HepG2 (cell line): ENCODE results near the gene SLC22A23. TPM values are rescaled to one million over a fixed set of nuclear protein-coding genes. Genes with fewer than 3 reads are reported as not detected.

Experiments used
- BRCA1 ChIP-seq: sonication (generic); formaldehyde crosslinking; IDR thresholded peaks from 2 replicates; pipeline ENCODE4 v1.4.0; 2020; ENCODE audit warnings: missing genetic modification reagents
- CAMTA2 ChIP-seq: sonication (generic); formaldehyde crosslinking; IDR thresholded peaks from 2 replicates; pipeline ENCODE4 v1.4.0; 2020; ENCODE audit warnings: mild to moderate bottlenecking, missing genetic modification reagents, borderline replicate concordance
- ELK4 ChIP-seq: sonication (generic); formaldehyde crosslinking; IDR thresholded peaks from 2 replicates; pipeline ENCODE4 v1.9.0; 2021; ENCODE audit warnings: missing genetic modification reagents, borderline replicate concordance
- JUNB ChIP-seq: sonication (generic); formaldehyde crosslinking; IDR thresholded peaks from 2 replicates; pipeline ENCODE4 v1.8.0; 2022; ENCODE audit warnings: missing genetic modification reagents, mild to moderate bottlenecking, borderline replicate concordance
- LCORL ChIP-seq, 2 experiments: fragments of 450-650 bp in 1 of 2; sonication (generic) in 1 of 2; formaldehyde crosslinking in 1 of 2; IDR thresholded peaks; 2 replicates each; pipeline versions ENCODE4 v1.5.0 to v1.6.1; 2017 to 2020; ENCODE audit warnings: antibody characterized with exemption in 1 of 2, missing genetic modification reagents in 1 of 2
- MYNN ChIP-seq: sonication (generic); formaldehyde crosslinking; IDR thresholded peaks from 2 replicates; pipeline ENCODE4 v1.4.0; 2020; ENCODE audit warnings: mild to moderate bottlenecking, low read depth, missing genetic modification reagents
- NONO ChIP-seq, 2 experiments: fragments of 450-650 bp in 1 of 2; sonication (generic) in 1 of 2; formaldehyde crosslinking in 1 of 2; IDR thresholded peaks in 1 of 2; conservative IDR thresholded peaks in 1 of 2; 2 replicates each; pipeline versions ENCODE4 v1.6.1 to v1.8.0; 2017 to 2022; ENCODE audit warnings: mild to moderate bottlenecking in 1 of 2, missing genetic modification reagents in 1 of 2, moderate library complexity in 1 of 2
- RARA ChIP-seq: IDR thresholded peaks from 2 replicates; pipeline ENCODE4 v1.6.1; 2016; ENCODE audit warnings: missing genetic modification reagents, missing compliant biosample characterization
- SALL1 ChIP-seq: sonication (generic); formaldehyde crosslinking; IDR thresholded peaks from 2 replicates; pipeline ENCODE4 v1.8.0; 2022; ENCODE audit warnings: mild to moderate bottlenecking, missing genetic modification reagents
- SP5 ChIP-seq: IDR thresholded peaks from 2 replicates; pipeline ENCODE4 v1.6.1; 2016; ENCODE audit warnings: low read depth, borderline replicate concordance
- TRAFD1 ChIP-seq: sonication (generic); formaldehyde crosslinking; IDR thresholded peaks from 2 replicates; pipeline ENCODE4 v1.5.1; 2020; ENCODE audit warnings: missing genetic modification reagents, mild to moderate bottlenecking, borderline replicate concordance
- ZBTB7A ChIP-seq: sonication (generic); formaldehyde crosslinking; IDR thresholded peaks from 2 replicates; pipeline ENCODE4 v1.8.0; 2022; ENCODE audit warnings: mild to moderate bottlenecking, missing genetic modification reagents
- ZC3H13 ChIP-seq: sonication (generic); formaldehyde crosslinking; IDR thresholded peaks from 2 replicates; pipeline ENCODE4 v1.8.1; 2023; ENCODE audit warnings: mild to moderate bottlenecking, missing genetic modification reagents, moderate library complexity
- ZNF12 ChIP-seq: sonication (generic); formaldehyde crosslinking; IDR thresholded peaks from 2 replicates; pipeline ENCODE4 v1.5.0; 2020; ENCODE audit warnings: missing genetic modification reagents
- ZNF577 ChIP-seq: sonication (generic); formaldehyde crosslinking; IDR thresholded peaks from 2 replicates; pipeline ENCODE4 v1.4.0; 2020; ENCODE audit warnings: mild to moderate bottlenecking, low read depth, missing genetic modification reagents, borderline replicate concordance
- ZNF670 ChIP-seq: sonication (generic); formaldehyde crosslinking; IDR thresholded peaks from 2 replicates; pipeline ENCODE4 v1.8.0; 2022; ENCODE audit warnings: mild to moderate bottlenecking, missing genetic modification reagents, borderline replicate concordance
- ZNF737 ChIP-seq: sonication (generic); formaldehyde crosslinking; IDR thresholded peaks from 2 replicates; pipeline ENCODE4 v1.5.0; 2020; ENCODE audit warnings: missing genetic modification reagents, mild to moderate bottlenecking, borderline replicate concordance
- ZNF883 ChIP-seq: sonication (generic); formaldehyde crosslinking; IDR thresholded peaks from 2 replicates; pipeline ENCODE4 v1.5.1; 2020; ENCODE audit warnings: mild to moderate bottlenecking, missing genetic modification reagents; ENCODE audit errors: not compliant biosample characterization
- ZZZ3 ChIP-seq: sonication (generic); formaldehyde crosslinking; IDR thresholded peaks from 2 replicates; pipeline ENCODE4 v1.4.0; 2020; ENCODE audit warnings: missing genetic modification reagents, mild to moderate bottlenecking, borderline replicate concordance
- polyA plus RNA-seq, 8 experiments: library from polyadenylated mRNA; depleted of rRNA in 3 of 8; stranded (reverse) in 7 of 8; unstranded in 1 of 8; fragments of >200 nt; fragmentation: Illumina TruSeq in 4 of 8; extraction: Trizol in 4 of 8; gene quantifications; 2 replicates each; pipeline versions ENCODE4 v1.2.1 to v1.2.3, GENCODE V29; 2011 to 2016; ENCODE audit warnings: low read depth in 4 of 8, missing spikeins in 1 of 8, mixed read lengths in 1 of 8; ENCODE audit not compliant: insufficient read depth in 1 of 8
- total RNA-seq, 5 experiments: library from RNA; depleted of rRNA; stranded (reverse); fragments of >200 nt; fragmentation: Illumina TruSeq; extraction: Trizol; gene quantifications; 2 replicates each; pipeline ENCODE4 v1.2.3, GENCODE V29; 2016; ENCODE audit warnings: low read depth in 1 of 5
- TF ChIP-seq, protein P1 (sequence below): sonication (generic); formaldehyde crosslinking; IDR thresholded peaks from 2 replicates; pipeline ENCODE4 v1.4.0; 2020; ENCODE audit warnings: missing genetic modification reagents
- TF ChIP-seq, protein P2 (sequence below): sonication (generic); formaldehyde crosslinking; IDR thresholded peaks from 2 replicates; pipeline ENCODE4 v1.5.0; 2020; ENCODE audit warnings: missing genetic modification reagents, mild to moderate bottlenecking, borderline replicate concordance

SLC22A23 gene
- total and polyA plus RNA-seq, 2 of the 13 experiments (the other 11 are each of a cell fraction or from before 2014, with no cell fraction given), result 11.8 to 17.5 TPM

- TF ChIP-seq, protein P1, sequence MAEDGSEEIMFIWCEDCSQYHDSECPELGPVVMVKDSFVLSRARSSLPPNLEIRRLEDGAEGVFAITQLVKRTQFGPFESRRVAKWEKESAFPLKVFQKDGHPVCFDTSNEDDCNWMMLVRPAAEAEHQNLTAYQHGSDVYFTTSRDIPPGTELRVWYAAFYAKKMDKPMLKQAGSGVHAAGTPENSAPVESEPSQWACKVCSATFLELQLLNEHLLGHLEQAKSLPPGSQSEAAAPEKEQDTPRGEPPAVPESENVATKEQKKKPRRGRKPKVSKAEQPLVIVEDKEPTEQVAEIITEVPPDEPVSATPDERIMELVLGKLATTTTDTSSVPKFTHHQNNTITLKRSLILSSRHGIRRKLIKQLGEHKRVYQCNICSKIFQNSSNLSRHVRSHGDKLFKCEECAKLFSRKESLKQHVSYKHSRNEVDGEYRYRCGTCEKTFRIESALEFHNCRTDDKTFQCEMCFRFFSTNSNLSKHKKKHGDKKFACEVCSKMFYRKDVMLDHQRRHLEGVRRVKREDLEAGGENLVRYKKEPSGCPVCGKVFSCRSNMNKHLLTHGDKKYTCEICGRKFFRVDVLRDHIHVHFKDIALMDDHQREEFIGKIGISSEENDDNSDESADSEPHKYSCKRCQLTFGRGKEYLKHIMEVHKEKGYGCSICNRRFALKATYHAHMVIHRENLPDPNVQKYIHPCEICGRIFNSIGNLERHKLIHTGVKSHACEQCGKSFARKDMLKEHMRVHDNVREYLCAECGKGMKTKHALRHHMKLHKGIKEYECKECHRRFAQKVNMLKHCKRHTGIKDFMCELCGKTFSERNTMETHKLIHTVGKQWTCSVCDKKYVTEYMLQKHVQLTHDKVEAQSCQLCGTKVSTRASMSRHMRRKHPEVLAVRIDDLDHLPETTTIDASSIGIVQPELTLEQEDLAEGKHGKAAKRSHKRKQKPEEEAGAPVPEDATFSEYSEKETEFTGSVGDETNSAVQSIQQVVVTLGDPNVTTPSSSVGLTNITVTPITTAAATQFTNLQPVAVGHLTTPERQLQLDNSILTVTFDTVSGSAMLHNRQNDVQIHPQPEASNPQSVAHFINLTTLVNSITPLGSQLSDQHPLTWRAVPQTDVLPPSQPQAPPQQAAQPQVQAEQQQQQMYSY (CRISPR knock-in tag), result no peak
- TF ChIP-seq ZNF577, result no peak
- peak; percentile 90 for TF ChIP-seq RARA
- TF ChIP-seq JUNB, result peak; percentile 39; the same call in 1 of the 2 replicates
- peak; percentile 30; the same call in 1 of the 2 replicates for TF ChIP-seq LCORL (IDR thresholded peaks at IDR 0.05)
- TF ChIP-seq LCORL (CRISPR knock-in tag; IDR thresholded peaks at IDR 0.05), result peak; percentile 57
- peak; percentile 71 for TF ChIP-seq ZNF12 (CRISPR knock-in tag)
- no peak for TF ChIP-seq ZBTB7A (CRISPR knock-in tag)
- no peak for TF ChIP-seq ZZZ3
- TF ChIP-seq ZNF737 (CRISPR knock-in tag), result no peak
- TF ChIP-seq CAMTA2, result no peak
- no peak for TF ChIP-seq ELK4
- TF ChIP-seq, protein P2, sequence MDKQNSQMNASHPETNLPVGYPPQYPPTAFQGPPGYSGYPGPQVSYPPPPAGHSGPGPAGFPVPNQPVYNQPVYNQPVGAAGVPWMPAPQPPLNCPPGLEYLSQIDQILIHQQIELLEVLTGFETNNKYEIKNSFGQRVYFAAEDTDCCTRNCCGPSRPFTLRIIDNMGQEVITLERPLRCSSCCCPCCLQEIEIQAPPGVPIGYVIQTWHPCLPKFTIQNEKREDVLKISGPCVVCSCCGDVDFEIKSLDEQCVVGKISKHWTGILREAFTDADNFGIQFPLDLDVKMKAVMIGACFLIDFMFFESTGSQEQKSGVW (CRISPR knock-in tag), result no peak
- no peak for TF ChIP-seq TRAFD1
- no peak for TF ChIP-seq BRCA1
- TF ChIP-seq SP5 (CRISPR knock-in tag), result peak; percentile 81
- peak; percentile 95 for TF ChIP-seq SALL1 (CRISPR knock-in tag)
- no peak for TF ChIP-seq MYNN
- no peak for TF ChIP-seq NONO (IDR thresholded peaks at IDR 0.05)
- peak; percentile 31 for TF ChIP-seq NONO (CRISPR knock-in tag; conservative IDR thresholded peaks at IDR 0.05)
- no peak for TF ChIP-seq ZNF883 (CRISPR knock-in tag)
- TF ChIP-seq ZC3H13, result no peak
- no peak for TF ChIP-seq ZNF670 (CRISPR knock-in tag)
These were observed 76.3 kb downstream of the SLC22A23 start (continued) for GRCh38 chr6:3380344-3381232.
